ENCODE results near the gene SMARCD3. TPM values are rescaled to one million over a fixed set of nuclear protein-coding genes. Genes with fewer than 3 reads are reported as not detected.

The SMARCD3 gene
- total RNA-seq, 2 donors from 2014 or later = 1.3 to 11.8 TPM

- ATAC-seq (replicated peaks) = no peak
- Mint-ChIP-seq H3K27me3 (no peaks in the 10 kb centered on the region), H3K4me1 (peaks cover 12% of the 10 kb centered on the region), H3K9me3 (no peaks in the 10 kb centered on the region), H3K36me3 (ENCODE audit: low read depth) (peaks cover 46% of the 10 kb centered on the region), H3K27ac (no peak overlapping the region), H3K4me3 (no peak overlapping the region)
Observed at GRCh38 chr7:151239837-151240459, 8.5 kb downstream of the SMARCD3 start.

GRCh38 chr7:151238924-151239836 lies 9.3 kb downstream of the SMARCD3 start:
- H3K27ac Mint-ChIP-seq = no peak overlapping the region
- H3K4me3 Mint-ChIP-seq = no peak overlapping the region
- H3K36me3 Mint-ChIP-seq (ENCODE audit: low read depth) = peaks cover 54% of the 10 kb centered on the region
- H3K4me1 Mint-ChIP-seq = peaks cover 12% of the 10 kb centered on the region
- no peaks in the 10 kb centered on the region for H3K27me3 Mint-ChIP-seq
- no peak for ATAC-seq (replicated peaks)
- H3K9me3 Mint-ChIP-seq = no peaks in the 10 kb centered on the region

GRCh38 chr7:151238190-151238810 lies 10.2 kb downstream of the SMARCD3 start:
- Mint-ChIP-seq H3K4me1 (peaks cover 4% of the 10 kb centered on the region), H3K36me3 (ENCODE audit: low read depth) (peaks cover 63% of the 10 kb centered on the region), H3K27ac (no peak overlapping the region), H3K4me3 (no peak overlapping the region), H3K27me3 (no peaks in the 10 kb centered on the region), H3K9me3 (no peaks in the 10 kb centered on the region)
- no peak for ATAC-seq (replicated peaks)

- Mint-ChIP-seq H3K4me3 (no peak overlapping the region), H3K36me3 (ENCODE audit: low read depth) (peaks cover 69% of the 10 kb centered on the region), H3K4me1 (no peaks in the 10 kb centered on the region), H3K27me3 (no peaks in the 10 kb centered on the region), H3K9me3 (no peaks in the 10 kb centered on the region), H3K27ac (no peak overlapping the region)
- ATAC-seq (replicated peaks) = no peak
Observed at GRCh38 chr7:151237244-151238189, 11.0 kb downstream of the SMARCD3 start.

GRCh38 chr7:151236406-151236805 lies 12.1 kb downstream of the SMARCD3 start:
- H3K36me3 Mint-ChIP-seq (ENCODE audit: low read depth) = peaks cover 69% of the 10 kb centered on the region

GRCh38 chr7:151235091-151235787 lies 13.3 kb downstream of the SMARCD3 start:
- Mint-ChIP-seq H3K9me3 (no peaks in the 10 kb centered on the region), H3K27me3 (no peaks in the 10 kb centered on the region), H3K27ac (no peak overlapping the region), H3K4me3 (peak overlapping the region; percentile 98), H3K36me3 (ENCODE audit: low read depth) (peaks cover 67% of the 10 kb centered on the region), H3K4me1 (peaks cover 8% of the 10 kb centered on the region)
- no peak for ATAC-seq (replicated peaks)

More at GRCh38 chr7:151236406-151236805, 12.1 kb downstream of the SMARCD3 start:
- Mint-ChIP-seq H3K27ac (no peak overlapping the region), H3K27me3 (no peaks in the 10 kb centered on the region), H3K4me3 (no peak overlapping the region), H3K9me3 (no peaks in the 10 kb centered on the region), H3K4me1 (peaks cover 7% of the 10 kb centered on the region)
- ATAC-seq (replicated peaks) = no peak

- Mint-ChIP-seq H3K36me3 (ENCODE audit: low read depth) (peaks cover 55% of the 10 kb centered on the region), H3K4me3 (peak overlapping the region; percentile 98), H3K27ac (peak overlapping the region; percentile 97), H3K4me1 (peaks cover 8% of the 10 kb centered on the region), H3K27me3 (no peaks in the 10 kb centered on the region), H3K9me3 (no peaks in the 10 kb centered on the region)
- no peak for ATAC-seq (replicated peaks)
Observed at GRCh38 chr7:151233804-151234203, 14.7 kb downstream of the SMARCD3 start.

GRCh38 chr7:151232917-151233701 lies 15.4 kb downstream of the SMARCD3 start:
- peak overlapping the region; percentile 98 for H3K4me3 Mint-ChIP-seq
- peak overlapping the region; percentile 97 for H3K27ac Mint-ChIP-seq
- H3K4me1 Mint-ChIP-seq = peaks cover 8% of the 10 kb centered on the region
- peaks cover 50% of the 10 kb centered on the region for H3K36me3 Mint-ChIP-seq (ENCODE audit: low read depth)
- peak; percentile 90 for ATAC-seq (replicated peaks)
- no peaks in the 10 kb centered on the region for H3K9me3 Mint-ChIP-seq
- H3K27me3 Mint-ChIP-seq = no peaks in the 10 kb centered on the region

- no peaks in the 10 kb centered on the region for H3K27me3 Mint-ChIP-seq
- H3K4me3 Mint-ChIP-seq = peak within 1 kb of the TSS; percentile 98
- peaks cover 44% of the 10 kb centered on the region for H3K36me3 Mint-ChIP-seq (ENCODE audit: low read depth)
- H3K9me3 Mint-ChIP-seq = no peaks in the 10 kb centered on the region
- H3K27ac Mint-ChIP-seq = peak within 1 kb of the TSS; percentile 97
- H3K4me1 Mint-ChIP-seq = peaks cover 8% of the 10 kb centered on the region
- ATAC-seq (replicated peaks) = peak; percentile 93
Observed at GRCh38 chr7:151232091-151232916, 16.2 kb downstream of the SMARCD3 start, which contains the start of gene CHPF2. Gene CHPF2 (plus strand): TSS chr7:151232483. CDS start chr7:151234012, 1,529 bp downstream.

- no peak for ATAC-seq (replicated peaks)
- H3K36me3 Mint-ChIP-seq (ENCODE audit: low read depth) = peaks cover 44% of the 10 kb centered on the region
- H3K4me1 Mint-ChIP-seq = peaks cover 19% of the 10 kb centered on the region
- H3K9me3 Mint-ChIP-seq = no peaks in the 10 kb centered on the region
- no peaks in the 10 kb centered on the region for H3K27me3 Mint-ChIP-seq
- H3K27ac Mint-ChIP-seq = no peak overlapping the region
- H3K4me3 Mint-ChIP-seq = peak overlapping the region; percentile 98
Observed at GRCh38 chr7:151231080-151231479, 17.4 kb downstream of the SMARCD3 start.

GRCh38 chr7:151229249-151229648 lies 19.2 kb downstream of the SMARCD3 start:
- Mint-ChIP-seq H3K27ac (no peak overlapping the region), H3K4me3 (no peak overlapping the region), H3K36me3 (ENCODE audit: low read depth) (peaks cover 46% of the 10 kb centered on the region), H3K4me1 (peaks cover 34% of the 10 kb centered on the region), H3K9me3 (no peaks in the 10 kb centered on the region), H3K27me3 (no peaks in the 10 kb centered on the region)
- no peak for ATAC-seq (replicated peaks)

All from activated T-helper 17 cell treated with anti-CD3 and anti-CD28 coated beads, Interleukin-2, amount 50 U/mL, for 72 hours (primary cell).